ENCODE measurements around the gene HDAC4.

- TF ChIP-seq ZNF331 (CRISPR knock-in tag; IDR thresholded peaks at IDR 0.05; ENCODE audit: low read depth) (no peak), EZH2 (IDR thresholded peaks at IDR 0.05; ENCODE audit: low read depth, unreplicated experiment) (no peak), ZNF462 (CRISPR knock-in tag; IDR thresholded peaks at IDR 0.05) (no peak), CTCF (conservative IDR thresholded peaks at IDR 0.05; ENCODE audit: low read depth in 2 of 2) (no peak), REST (IDR thresholded peaks at IDR 0.05; ENCODE audit: unreplicated experiment) (no peak), POLR2AphosphoS5 (IDR thresholded peaks at IDR 0.05; ENCODE audit: low read depth) (no peak), NANOG (IDR thresholded peaks at IDR 0.05; ENCODE audit: borderline replicate concordance) (no peak), CREB1 (CRISPR knock-in tag; IDR thresholded peaks at IDR 0.05; ENCODE audit: low read depth) (no peak), ETS1 (IDR thresholded peaks at IDR 0.05) (no peak), JUNB (IDR thresholded peaks at IDR 0.05; ENCODE audit: unreplicated experiment) (no peak), EZH2phosphoT487 (IDR thresholded peaks at IDR 0.05; ENCODE audit: unreplicated experiment) (no peak), STAT1 (IDR thresholded peaks at IDR 0.05; ENCODE audit: unreplicated experiment) (no peak)
Observed at GRCh38 chr2:239178954-239179353, 221.9 kb downstream of the HDAC4 start.

Measured in GM23338 (cell line).